HEK293 (cell line): ENCODE measurements around the gene TRABD.
A peak's percentile ranks its signal among the peaks of the same experiment; 100 is the strongest.

Experiments
- CTCF ChIA-PET: fragments of 350-600 bp; formaldehyde crosslinking; extraction: SDS; loops from one replicate; lab custom pipeline; 2021; ENCODE audit warnings: antibody characterized with exemption; lab: Yijun Ruan, JAX
- POLR2A ChIA-PET: fragments of 300-600 bp; formaldehyde crosslinking; extraction: SDS; loops from one replicate; lab custom pipeline; 2020; ENCODE audit warnings: antibody characterized with exemption, inconsistent platforms; lab: Yijun Ruan, JAX
- H3K27ac ChIP-seq: fragments of 200-500 bp; sonication (Bioruptor generic); 2 replicates; pipeline ENCODE4 v1.5.1; 2014; ENCODE audit warnings: low read depth, low read length, control low read depth, inconsistent platforms; ENCODE audit errors: extremely low read depth
- H3K36me3 ChIP-seq, 2 experiments: fragments of 200-500 bp in 1 of 2; sonication (Bioruptor generic) in 1 of 2; 1 replicate in 1 of 2; 2 replicates in 1 of 2; pipeline ENCODE4 v1.5.1; 2014 to 2017; ENCODE audit warnings: inconsistent platforms in 2 of 2, low read length in 2 of 2; ENCODE audit not compliant: control insufficient read depth in 2 of 2, insufficient read depth in 1 of 2
- H3K4me1 ChIP-seq: fragments of 200-500 bp; sonication (Bioruptor generic); 2 replicates; pipeline ENCODE4 v1.5.1; 2014; ENCODE audit warnings: mild to moderate bottlenecking, low read length, inconsistent platforms; ENCODE audit not compliant: control insufficient read depth, insufficient read depth
- H3K4me3 ChIP-seq: 2 replicates; pipeline ENCODE4 v1.5.1; 2011; ENCODE audit warnings: low read depth, mild to moderate bottlenecking, control low read depth, low read length, moderate library complexity
- H3K9me3 ChIP-seq: fragments of 200-500 bp; sonication (Bioruptor generic); 2 replicates; pipeline ENCODE4 v1.5.1; 2014; ENCODE audit warnings: low read depth, low read length, inconsistent platforms; ENCODE audit not compliant: control insufficient read depth, insufficient read depth
- CTCF ChIP-seq: fragments of 450-650 bp; formaldehyde crosslinking; IDR thresholded peaks from 2 replicates; pipeline ENCODE4 v1.5.1; 2016; ENCODE audit warnings: missing biosample characterization, missing genetic modification characterization
- FEZF1 ChIP-seq: fragments of 450-650 bp; formaldehyde crosslinking; IDR thresholded peaks from 2 replicates; pipeline ENCODE4 v1.5.1; 2016; ENCODE audit warnings: missing biosample characterization, missing genetic modification characterization
- GLI2 ChIP-seq: fragments of 450-650 bp; formaldehyde crosslinking; IDR thresholded peaks from 2 replicates; pipeline ENCODE4; 2017; ENCODE audit warnings: missing biosample characterization, missing genetic modification characterization, low read depth, borderline replicate concordance
- GLI4 ChIP-seq: fragments of 450-650 bp; formaldehyde crosslinking; IDR thresholded peaks from 2 replicates; pipeline ENCODE4 v1.5.1; 2016; ENCODE audit warnings: missing biosample characterization, missing genetic modification characterization
- PATZ1 ChIP-seq: fragments of 450-650 bp; formaldehyde crosslinking; IDR thresholded peaks from 2 replicates; pipeline ENCODE4 v1.5.1; 2016; ENCODE audit warnings: missing biosample characterization, missing genetic modification characterization
- TCF7L2 ChIP-seq: IDR thresholded peaks from 2 replicates; pipeline ENCODE4 v1.6.1; 2011; ENCODE audit warnings: low read depth, mild to moderate bottlenecking, inconsistent platforms, low read length, moderate library complexity, borderline replicate concordance
- TSHZ1 ChIP-seq: fragments of 450-650 bp; formaldehyde crosslinking; IDR thresholded peaks from 2 replicates; pipeline ENCODE4 v1.5.1; 2016; ENCODE audit warnings: missing biosample characterization, missing genetic modification characterization, borderline replicate concordance
- ZBTB10 ChIP-seq: fragments of 450-650 bp; formaldehyde crosslinking; IDR thresholded peaks from 2 replicates; pipeline ENCODE4 v1.5.1; 2016; ENCODE audit warnings: missing biosample characterization, missing genetic modification characterization
- ZBTB48 ChIP-seq: fragments of 450-650 bp; formaldehyde crosslinking; IDR thresholded peaks from 2 replicates; pipeline ENCODE4 v1.5.1; 2016; ENCODE audit warnings: missing biosample characterization, missing genetic modification characterization
- ZFP37 ChIP-seq: fragments of 450-650 bp; formaldehyde crosslinking; IDR thresholded peaks from 2 replicates; pipeline ENCODE4 v1.5.1; 2016; ENCODE audit warnings: missing biosample characterization, missing genetic modification characterization
- ZFP41 ChIP-seq: fragments of 450-650 bp; formaldehyde crosslinking; IDR thresholded peaks from 2 replicates; pipeline ENCODE4 v1.5.1; 2016; ENCODE audit warnings: missing biosample characterization, missing genetic modification characterization, borderline replicate concordance
- ZFP69B ChIP-seq: fragments of 450-650 bp; formaldehyde crosslinking; IDR thresholded peaks from 2 replicates; pipeline ENCODE4 v1.5.1; 2016; ENCODE audit warnings: missing biosample characterization, missing genetic modification characterization
- ZNF23 ChIP-seq: fragments of 450-650 bp; formaldehyde crosslinking; IDR thresholded peaks from 2 replicates; pipeline ENCODE4 v1.5.1; 2016; ENCODE audit warnings: missing biosample characterization, missing genetic modification characterization, borderline replicate concordance
- ZNF292 ChIP-seq: fragments of 450-650 bp; formaldehyde crosslinking; IDR thresholded peaks from 2 replicates; pipeline ENCODE4 v1.5.1; 2016; ENCODE audit warnings: low read depth, missing biosample characterization, missing genetic modification characterization, borderline replicate concordance
- ZNF302 ChIP-seq: fragments of 450-650 bp; formaldehyde crosslinking; IDR thresholded peaks from 2 replicates; pipeline ENCODE4 v1.5.1; 2016; ENCODE audit warnings: missing biosample characterization, missing genetic modification characterization, low read depth
- ZNF394 ChIP-seq: fragments of 450-650 bp; formaldehyde crosslinking; IDR thresholded peaks from 2 replicates; pipeline ENCODE4 v1.5.1; 2016; ENCODE audit warnings: missing biosample characterization, missing genetic modification characterization, mild to moderate bottlenecking, moderate library complexity, borderline replicate concordance
- ZNF473 ChIP-seq: fragments of 450-650 bp; formaldehyde crosslinking; IDR thresholded peaks from 2 replicates; pipeline ENCODE4 v1.5.1; 2017; ENCODE audit warnings: missing biosample characterization, missing genetic modification characterization
- ZNF510 ChIP-seq: fragments of 450-650 bp; formaldehyde crosslinking; IDR thresholded peaks from 2 replicates; pipeline ENCODE4 v1.5.1; 2018; ENCODE audit warnings: mild to moderate bottlenecking, missing genetic modification characterization, missing biosample characterization; ENCODE audit not compliant: insufficient replicate concordance
- ZNF561 ChIP-seq: fragments of 450-650 bp; IDR thresholded peaks from 2 replicates; pipeline ENCODE4 v1.5.1; 2018; ENCODE audit warnings: missing biosample characterization, missing genetic modification characterization, borderline replicate concordance
- ZNF843 ChIP-seq: fragments of 450-650 bp; formaldehyde crosslinking; IDR thresholded peaks from 2 replicates; pipeline ENCODE4 v1.5.1; 2016; ENCODE audit warnings: missing biosample characterization, missing genetic modification characterization
- TF ChIP-seq, protein P1 (sequence below): fragments of 450-650 bp; formaldehyde crosslinking; IDR thresholded peaks from 2 replicates; pipeline ENCODE4 v1.5.1; 2017; ENCODE audit warnings: missing biosample characterization, missing genetic modification characterization
- TF ChIP-seq, protein P2 (sequence below): sonication (generic); formaldehyde crosslinking; IDR thresholded peaks from 2 replicates; pipeline ENCODE4 v1.8.1; 2022; ENCODE audit warnings: mild to moderate bottlenecking, moderate library complexity, missing genetic modification reagents

TRABD gene

GRCh38 chr22:50141891-50142363, 43.8 kb upstream of the TRABD start:
- TF ChIP-seq ZNF23: no peak
- no peak for TF ChIP-seq ZNF843 (tag by site-specific recombination)
- no peak for TF ChIP-seq GLI2 (tag by site-specific recombination)
- TF ChIP-seq CTCF (tag by site-specific recombination): peak; percentile 46; the same call in 1 of the 2 replicates
- no peak for TF ChIP-seq ZNF302
- no peak for TF ChIP-seq ZNF292
- no peak for TF ChIP-seq FEZF1 (tag by site-specific recombination)
- TF ChIP-seq ZNF561 (tag by site-specific recombination): no peak
- TF ChIP-seq, protein P1, sequence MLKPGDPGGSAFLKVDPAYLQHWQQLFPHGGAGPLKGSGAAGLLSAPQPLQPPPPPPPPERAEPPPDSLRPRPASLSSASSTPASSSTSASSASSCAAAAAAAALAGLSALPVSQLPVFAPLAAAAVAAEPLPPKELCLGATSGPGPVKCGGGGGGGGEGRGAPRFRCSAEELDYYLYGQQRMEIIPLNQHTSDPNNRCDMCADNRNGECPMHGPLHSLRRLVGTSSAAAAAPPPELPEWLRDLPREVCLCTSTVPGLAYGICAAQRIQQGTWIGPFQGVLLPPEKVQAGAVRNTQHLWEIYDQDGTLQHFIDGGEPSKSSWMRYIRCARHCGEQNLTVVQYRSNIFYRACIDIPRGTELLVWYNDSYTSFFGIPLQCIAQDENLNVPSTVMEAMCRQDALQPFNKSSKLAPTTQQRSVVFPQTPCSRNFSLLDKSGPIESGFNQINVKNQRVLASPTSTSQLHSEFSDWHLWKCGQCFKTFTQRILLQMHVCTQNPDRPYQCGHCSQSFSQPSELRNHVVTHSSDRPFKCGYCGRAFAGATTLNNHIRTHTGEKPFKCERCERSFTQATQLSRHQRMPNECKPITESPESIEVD (tag by site-specific recombination): 0 out of 2 replicates have a peak, but pooled peaks have one; percentile 26
- no peak for TF ChIP-seq TSHZ1 (tag by site-specific recombination)
- TF ChIP-seq ZFP37 (tag by site-specific recombination): no peak
- no peak for TF ChIP-seq ZBTB48
- POLR2A ChIA-PET: no interaction called here
- H3K4me1 ChIP-seq: peaks cover 6% of the 10 kb centered on the region; the same call in 1 of the 2 replicates
- CTCF ChIA-PET: interaction anchor here (0.6 to 1.1 kb wide), 5 partner anchors 15 to 168 kb away, joined by 3 read pairs; no protein-coding TSS in a partner anchor
- no peak overlapping the region for H3K27ac ChIP-seq
- H3K4me3 ChIP-seq: no peak overlapping the region
- no peaks in the 10 kb centered on the region for H3K36me3 ChIP-seq
- no peaks in the 10 kb centered on the region for H3K9me3 ChIP-seq

GRCh38 chr22:50143096-50143495, 42.6 kb upstream of the TRABD start:
- H3K9me3 ChIP-seq: no peaks in the 10 kb centered on the region
- H3K4me1 ChIP-seq: peaks cover 6% of the 10 kb centered on the region; the same call in 1 of the 2 replicates
- H3K4me3 ChIP-seq: no peak overlapping the region
- CTCF ChIA-PET: interaction anchor here (0.6 to 0.8 kb wide), 3 partner anchors 18 to 174 kb away, joined by 3 to 4 read pairs (median 3); no protein-coding TSS in a partner anchor
- H3K36me3 ChIP-seq: no peaks in the 10 kb centered on the region
- POLR2A ChIA-PET: no interaction called here
- no peak overlapping the region for H3K27ac ChIP-seq
- TF ChIP-seq GLI4 (tag by site-specific recombination) (no peak), ZNF510 (no peak), TCF7L2 (no peak), ZNF394 (tag by site-specific recombination) (no peak), PATZ1 (no peak), ZNF473 (tag by site-specific recombination) (no peak), ZBTB10 (no peak), ZFP69B (tag by site-specific recombination) (no peak), ZFP41 (tag by site-specific recombination) (no peak), ZNF843 (tag by site-specific recombination) (no peak)
- TF ChIP-seq, protein P2, sequence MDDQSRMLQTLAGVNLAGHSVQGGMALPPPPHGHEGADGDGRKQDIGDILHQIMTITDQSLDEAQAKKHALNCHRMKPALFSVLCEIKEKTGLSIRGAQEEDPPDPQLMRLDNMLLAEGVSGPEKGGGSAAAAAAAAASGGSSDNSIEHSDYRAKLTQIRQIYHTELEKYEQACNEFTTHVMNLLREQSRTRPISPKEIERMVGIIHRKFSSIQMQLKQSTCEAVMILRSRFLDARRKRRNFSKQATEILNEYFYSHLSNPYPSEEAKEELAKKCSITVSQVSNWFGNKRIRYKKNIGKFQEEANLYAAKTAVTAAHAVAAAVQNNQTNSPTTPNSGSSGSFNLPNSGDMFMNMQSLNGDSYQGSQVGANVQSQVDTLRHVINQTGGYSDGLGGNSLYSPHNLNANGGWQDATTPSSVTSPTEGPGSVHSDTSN (CRISPR knock-in tag): no peak
